A549 (cell line): ENCODE data around the gene TCFL5. TPM values are rescaled to one million over a fixed set of nuclear protein-coding genes. Genes with fewer than 3 reads are reported as not detected.

Experiments
- ATAC-seq, 2 experiments: fragments of 200-7000 bp in 1 of 2; fragments of >200 bp in 1 of 2; cut with Nextera tagmentation in 1 of 2; cut with Tn5 transposase in 1 of 2; 3 replicates each; pipeline versions ENCODE4 v1.8.0 to v1.9.1; 2018 to 2020; ENCODE audit warnings: mild to moderate bottlenecking in 1 of 2, moderate library complexity in 1 of 2
- CTCF ChIA-PET: fragments of 300-600 bp; sonication (Branson Sonifier 250); formaldehyde crosslinking; extraction: SDS; loops from one replicate; lab custom pipeline; 2021; ENCODE audit warnings: antibody characterized with exemption, inconsistent platforms; lab: Yijun Ruan, JAX
- POLR2A ChIA-PET: fragments of 350-600 bp; formaldehyde crosslinking; extraction: SDS; loops from one replicate; lab custom pipeline; 2021; ENCODE audit warnings: antibody characterized with exemption, inconsistent platforms; lab: Yijun Ruan, JAX
- DNase-seq, 2 experiments: peaks; one replicate each; pipeline versions ENCODE4 v3.0.0 to v3.0.0-alpha.2; 2011 to 2016; ENCODE audit warnings: low read depth in 1 of 2, low spot score in 1 of 2
- FAIRE-seq: peaks from 2 replicates; lab custom pipeline; 2011; peaks lifted over from hg19 to GRCh38; lab: Jason Lieb, UNC
- H3K27ac ChIP-seq, 2 experiments: fragments of >200 bp; sonication (Bioruptor Twin); formaldehyde crosslinking; 3 replicates each; pipeline ENCODE4 v1.5.1; 2016 to 2017
- H3K4me1 ChIP-seq: fragments of >200 bp; sonication (Bioruptor Twin); formaldehyde crosslinking; 3 replicates; pipeline ENCODE4 v1.6.1; 2016
- H3K4me2 ChIP-seq: fragments of >200 bp; sonication (Bioruptor Twin); formaldehyde crosslinking; 3 replicates; pipeline ENCODE4 v1.6.1; 2016
- H3K4me3 ChIP-seq: fragments of >200 bp; sonication (Bioruptor Twin); formaldehyde crosslinking; 3 replicates; pipeline ENCODE4 v1.5.1; 2016
- H3K9me3 ChIP-seq: fragments of >200 bp; sonication (Bioruptor Twin); formaldehyde crosslinking; 3 replicates; pipeline ENCODE4 v1.6.1; 2016
- BHLHE40 ChIP-seq: IDR thresholded peaks from 2 replicates; pipeline ENCODE4 v1.6.1; 2012; ENCODE audit warnings: low read depth, low read length, inconsistent platforms
- E2F6 ChIP-seq: IDR thresholded peaks from 2 replicates; pipeline ENCODE4 v1.6.1; 2012; ENCODE audit warnings: low read depth, borderline replicate concordance
- EP300 ChIP-seq, 2 experiments: fragments of >200 bp; sonication (Bioruptor Twin); formaldehyde crosslinking; IDR thresholded peaks; 2 replicates in 1 of 2; 3 replicates in 1 of 2; pipeline ENCODE4 v1.6.1; 2016 to 2017
- ESRRA ChIP-seq: fragments of 150-350 bp; IDR thresholded peaks from 2 replicates; pipeline ENCODE4 v1.6.1; 2014; ENCODE audit warnings: mild to moderate bottlenecking, low read length, borderline replicate concordance
- FOXS1 ChIP-seq: fragments of 250-450 bp; sonication (Bioruptor Pico); IDR thresholded peaks from 2 replicates; pipeline ENCODE4 v1.5.0; 2020; ENCODE audit warnings: mild to moderate bottlenecking, moderate library complexity
- HEYL ChIP-seq: fragments of 250-450 bp; sonication (Bioruptor Pico); IDR thresholded peaks from 2 replicates; pipeline ENCODE4 v1.8.0; 2021; ENCODE audit warnings: mild to moderate bottlenecking, moderate library complexity
- JUNB ChIP-seq: fragments of >200 bp; sonication (Bioruptor Twin); formaldehyde crosslinking; IDR thresholded peaks from 2 replicates; pipeline ENCODE4 v1.6.1; 2016
- KDM5A ChIP-seq: fragments of 200-600 bp; sonication (generic); IDR thresholded peaks from 2 replicates; pipeline ENCODE4 v1.6.1; 2016; ENCODE audit warnings: antibody characterized with exemption, mild to moderate bottlenecking
- MAX ChIP-seq: IDR thresholded peaks from 2 replicates; pipeline ENCODE4 v1.6.1; 2012
- MAZ ChIP-seq: fragments of 150-350 bp; IDR thresholded peaks from 2 replicates; pipeline ENCODE4 v1.6.1; 2014; ENCODE audit warnings: antibody characterized with exemption, low read depth, low read length, borderline replicate concordance
- MYC ChIP-seq: IDR thresholded peaks from 2 replicates; pipeline ENCODE4 v1.6.1; 2012; ENCODE audit warnings: mild to moderate bottlenecking, inconsistent platforms, low read length, improper control_type of control experiment, borderline replicate concordance
- POLR2AphosphoS2 ChIP-seq: conservative IDR thresholded peaks from 2 replicates; pipeline ENCODE4 v1.6.1; 2012; ENCODE audit warnings: low read length, improper control_type of control experiment, inconsistent platforms
- SREBF2 ChIP-seq: fragments of 450-650 bp; IDR thresholded peaks from 2 replicates; pipeline ENCODE4 v1.6.1; 2014; ENCODE audit warnings: mild to moderate bottlenecking, moderate library complexity
- USF2 ChIP-seq: fragments of 450-650 bp; IDR thresholded peaks from 2 replicates; pipeline ENCODE4 v1.6.1; 2014; ENCODE audit warnings: antibody characterized with exemption
- ZSCAN20 ChIP-seq: fragments of 250-450 bp; sonication (Bioruptor Pico); IDR thresholded peaks from 2 replicates; pipeline ENCODE4 v1.8.0; 2022; ENCODE audit warnings: mild to moderate bottlenecking, moderate library complexity
- WGBS: methylation state at CpG from one replicate; pipeline ENCODE4 v1.1.6; 2017; ENCODE audit errors: missing lambda C conversion rate; 5-methylcytosine and 5-hydroxymethylcytosine counted together
- polyA plus RNA-seq, 4 experiments: library from polyadenylated mRNA; depleted of rRNA in 3 of 4; stranded (reverse); fragments of >200 nt; fragmentation: RNase III in 1 of 4; extraction: RNeasy Plus Mini Kit Qiagen cat#74134 plus additional on column Dnase treatment in 1 of 4; gene quantifications; 2 replicates in 3 of 4; 3 replicates in 1 of 4; pipeline ENCODE4 v1.2.3, GENCODE V29; 2011 to 2017

TCFL5 gene
- polyA plus RNA-seq, 2 of the 4 experiments (the other 2 are of a cell fraction), result 5.6 to 7.1 TPM

GRCh38 chr20:62872184-62872847 lies 10.7 kb upstream of the TCFL5 start:
- Histone ChIP-seq H3K4me3 (no peak overlapping the region), H3K4me1 (peaks cover 15% of the 10 kb centered on the region), H3K27ac (no peak overlapping the region)
- FAIRE-seq (no peak), ATAC-seq (no peak)
- POLR2A ChIA-PET, result no interaction called here
- TF ChIP-seq POLR2AphosphoS2 (no peak), JUNB (no peak), E2F6 (no peak)
- TF ChIP-seq, all 56 proteins: peak for 0
- 79% methylated on average over 18 of the region's 18 CpGs for WGBS
- DNase-seq, result no peak
- no peaks in the 10 kb centered on the region; the same call in 2 of the 3 replicates for H3K9me3 ChIP-seq
- no peak overlapping the region for H3K4me2 ChIP-seq
- CTCF ChIA-PET, result interaction anchor here (1.0 to 8.1 kb wide), 10 partner anchors 9 to 136 kb away, joined by 3 to 121 read pairs (median 4); partner anchors contain the start of gene TCFL5

GRCh38 chr20:62864207-62864606 lies 2.6 kb upstream of the TCFL5 start:
- peaks cover 13% of the 10 kb centered on the region for H3K4me1 ChIP-seq
- no peak overlapping the region for H3K4me3 ChIP-seq
- H3K9me3 ChIP-seq, result peaks cover 16% of the 10 kb centered on the region
- FAIRE-seq, result no peak
- H3K4me2 ChIP-seq, result no peak overlapping the region
- TF ChIP-seq ZSCAN20, result no peak
- no peak for TF ChIP-seq BHLHE40
- no peak for TF ChIP-seq MYC
- TF ChIP-seq, all 56 proteins: peak for 0
- ChIA-PET CTCF (interaction anchor here (6.1 kb wide), 1 partner anchor 11 kb away, joined by 40 read pairs; no protein-coding TSS in a partner anchor), POLR2A (no interaction called here)
- no peak overlapping the region for H3K27ac ChIP-seq
- WGBS, result 71% methylated on average over 7 of the region's 7 CpGs
- no peak for DNase-seq
- no peak for ATAC-seq

- H3K4me3 ChIP-seq, result peak overlapping the region; percentile 81
- H3K4me2 ChIP-seq, result peak overlapping the region; percentile 84
- H3K4me1 ChIP-seq, result peaks cover 13% of the 10 kb centered on the region
- H3K9me3 ChIP-seq, result peaks cover 16% of the 10 kb centered on the region
- ChIA-PET POLR2A (interaction anchor here (0.7 to 1.0 kb wide), 2 partner anchors 14 to 63 kb away, joined by 3 to 4 read pairs; no protein-coding TSS in a partner anchor), CTCF (interaction anchor here (0.9 to 6.1 kb wide), 5 partner anchors 13 to 111 kb away, joined by 3 to 40 read pairs (median 4); no protein-coding TSS in a partner anchor)
- DNase-seq (peak in 1 of 2 experiments; percentile 29), FAIRE-seq (no peak), ATAC-seq (peak; percentile 34 to 58)
- WGBS, result 0% methylated on average over 6 of the region's 129 CpGs
- TF ChIP-seq POLR2AphosphoS2 (no peak), FOXS1 (CRISPR knock-in tag) (no peak), MYC (no peak), ZSCAN20 (no peak), HEYL (no peak), ESRRA (no peak), MAZ (no peak), EP300 (IDR thresholded peaks at IDR 0.05) (no peak), SREBF2 (no peak), KDM5A (no peak)
- H3K27ac ChIP-seq, result peak overlapping the region; percentile 75 to 91
These were observed 514 bp downstream of the TCFL5 start for GRCh38 chr20:62860924-62861691.

- DNase-seq, result no peak
- Histone ChIP-seq H3K27ac (peak overlapping the region; percentile 75 to 91; a peak in 5 of 6 replicates), H3K4me3 (peak overlapping the region; percentile 81), H3K4me2 (peak overlapping the region; percentile 84), H3K9me3 (peaks cover 16% of the 10 kb centered on the region), H3K4me1 (peaks cover 13% of the 10 kb centered on the region)
- 47% methylated on average over 11 of the region's 24 CpGs for WGBS
- no peak for FAIRE-seq
- peak in 1 of 2 experiments; percentile 32; a peak in 3 of 6 replicates for ATAC-seq
- ChIA-PET POLR2A (no interaction called here), CTCF (interaction anchor here (1.2 to 6.1 kb wide), 4 partner anchors 13 to 38 kb away, joined by 4 to 40 read pairs (median 6); no protein-coding TSS in a partner anchor)
- no peak for TF ChIP-seq USF2
- TF ChIP-seq MAX, result peak; percentile 44; the same call in 1 of the 2 replicates
These were observed 1.2 kb downstream of the TCFL5 start for GRCh38 chr20:62860391-62860923.
